ENCODE data around the gene KRT7.

KRT7 gene

DNA sequence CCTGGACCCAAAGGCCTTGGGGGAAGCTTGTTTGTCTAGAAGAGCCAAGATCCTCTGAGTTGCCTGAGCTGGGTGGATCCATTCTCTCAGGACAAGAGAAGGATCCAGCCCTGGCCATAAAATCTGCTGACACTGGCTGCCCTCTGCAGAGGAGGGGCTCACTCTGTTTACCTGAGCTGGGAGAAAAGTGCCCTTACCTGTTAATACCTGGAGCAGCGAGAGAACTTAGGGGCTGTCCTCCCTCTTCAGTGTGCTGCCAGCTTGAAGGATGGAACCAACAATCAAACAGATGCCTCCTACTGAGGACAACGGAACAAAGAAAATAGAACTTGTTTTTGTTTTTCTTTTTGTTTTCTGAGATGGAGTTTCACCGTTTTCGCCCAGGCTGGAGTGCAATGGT is 7.3 kb upstream of the KRT7 start:
- TF ChIP-seq POLR2AphosphoS5 (IDR thresholded peaks at IDR 0.05; ENCODE audit: low read depth, low read length) (no peak), SIN3A (IDR thresholded peaks at IDR 0.05; ENCODE audit: borderline replicate concordance, insufficient read depth, low read length) (no peak), TAF1 (IDR thresholded peaks at IDR 0.05; ENCODE audit: borderline replicate concordance, insufficient read depth, low read length) (no peak), FOXP2 (optimal IDR thresholded peaks at IDR 0.05; ENCODE audit: borderline replicate concordance, extremely low read depth, extremely low read length, insufficient read depth) (no peak)
- TF ChIP-seq, protein P1, sequence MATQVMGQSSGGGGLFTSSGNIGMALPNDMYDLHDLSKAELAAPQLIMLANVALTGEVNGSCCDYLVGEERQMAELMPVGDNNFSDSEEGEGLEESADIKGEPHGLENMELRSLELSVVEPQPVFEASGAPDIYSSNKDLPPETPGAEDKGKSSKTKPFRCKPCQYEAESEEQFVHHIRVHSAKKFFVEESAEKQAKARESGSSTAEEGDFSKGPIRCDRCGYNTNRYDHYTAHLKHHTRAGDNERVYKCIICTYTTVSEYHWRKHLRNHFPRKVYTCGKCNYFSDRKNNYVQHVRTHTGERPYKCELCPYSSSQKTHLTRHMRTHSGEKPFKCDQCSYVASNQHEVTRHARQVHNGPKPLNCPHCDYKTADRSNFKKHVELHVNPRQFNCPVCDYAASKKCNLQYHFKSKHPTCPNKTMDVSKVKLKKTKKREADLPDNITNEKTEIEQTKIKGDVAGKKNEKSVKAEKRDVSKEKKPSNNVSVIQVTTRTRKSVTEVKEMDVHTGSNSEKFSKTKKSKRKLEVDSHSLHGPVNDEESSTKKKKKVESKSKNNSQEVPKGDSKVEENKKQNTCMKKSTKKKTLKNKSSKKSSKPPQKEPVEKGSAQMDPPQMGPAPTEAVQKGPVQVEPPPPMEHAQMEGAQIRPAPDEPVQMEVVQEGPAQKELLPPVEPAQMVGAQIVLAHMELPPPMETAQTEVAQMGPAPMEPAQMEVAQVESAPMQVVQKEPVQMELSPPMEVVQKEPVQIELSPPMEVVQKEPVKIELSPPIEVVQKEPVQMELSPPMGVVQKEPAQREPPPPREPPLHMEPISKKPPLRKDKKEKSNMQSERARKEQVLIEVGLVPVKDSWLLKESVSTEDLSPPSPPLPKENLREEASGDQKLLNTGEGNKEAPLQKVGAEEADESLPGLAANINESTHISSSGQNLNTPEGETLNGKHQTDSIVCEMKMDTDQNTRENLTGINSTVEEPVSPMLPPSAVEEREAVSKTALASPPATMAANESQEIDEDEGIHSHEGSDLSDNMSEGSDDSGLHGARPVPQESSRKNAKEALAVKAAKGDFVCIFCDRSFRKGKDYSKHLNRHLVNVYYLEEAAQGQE (IDR thresholded peaks at IDR 0.05; ENCODE audit: insufficient read depth in 1 of 2, low read depth in 2 of 2, low read length in 2 of 2), result no peak

- TF ChIP-seq FOXP2 (optimal IDR thresholded peaks at IDR 0.05; ENCODE audit: borderline replicate concordance, extremely low read depth, extremely low read length, insufficient read depth) (no peak), TAF1 (IDR thresholded peaks at IDR 0.05; ENCODE audit: borderline replicate concordance, insufficient read depth, low read length) (no peak), POLR2AphosphoS5 (IDR thresholded peaks at IDR 0.05; ENCODE audit: low read depth, low read length) (no peak), SIN3A (IDR thresholded peaks at IDR 0.05; ENCODE audit: borderline replicate concordance, insufficient read depth, low read length) (no peak)
- TF ChIP-seq, protein P1 (IDR thresholded peaks at IDR 0.05; ENCODE audit: insufficient read depth in 1 of 2, low read depth in 2 of 2, low read length in 2 of 2), result no peak
Measured at GRCh38 chr12:52226446-52226845, 6.6 kb upstream of the KRT7 start.

DNA sequence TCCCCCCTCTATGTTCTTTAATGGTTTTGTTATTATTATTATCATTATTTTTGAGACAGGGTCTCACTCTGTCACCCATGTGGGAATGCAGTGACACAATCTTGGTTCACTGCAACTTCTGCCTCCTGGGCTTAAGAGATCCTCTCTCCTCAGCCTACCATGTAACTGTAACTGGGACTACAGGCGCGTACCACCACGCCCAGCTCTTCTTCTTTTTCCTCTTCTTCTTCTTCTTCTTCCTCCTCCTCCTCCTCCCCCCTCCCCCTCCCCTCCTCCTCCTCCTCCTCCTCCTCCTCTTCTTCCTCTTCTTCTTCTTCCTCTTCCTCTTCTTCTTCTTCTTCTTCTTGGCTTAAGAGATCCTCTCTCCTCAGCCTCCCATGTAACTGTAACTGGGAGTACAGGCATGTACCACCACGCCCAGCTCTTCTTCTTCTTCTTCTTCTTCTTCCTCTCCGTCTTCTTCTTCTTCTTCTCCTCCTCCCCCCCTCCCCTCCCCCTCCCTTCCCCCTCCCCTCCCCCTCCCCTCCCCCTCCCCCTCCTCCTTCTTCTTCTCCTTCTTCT is 5.4 kb upstream of the KRT7 start:
- TF ChIP-seq, protein P1 (IDR thresholded peaks at IDR 0.05; ENCODE audit: insufficient read depth in 1 of 2, low read depth in 2 of 2, low read length in 2 of 2), result no peak
- TF ChIP-seq TAF1 (IDR thresholded peaks at IDR 0.05; ENCODE audit: borderline replicate concordance, insufficient read depth, low read length), result no peak
- no peak for TF ChIP-seq FOXP2 (optimal IDR thresholded peaks at IDR 0.05; ENCODE audit: borderline replicate concordance, extremely low read depth, extremely low read length, insufficient read depth)
- no peak for TF ChIP-seq POLR2AphosphoS5 (IDR thresholded peaks at IDR 0.05; ENCODE audit: low read depth, low read length)
- TF ChIP-seq SIN3A (IDR thresholded peaks at IDR 0.05; ENCODE audit: borderline replicate concordance, insufficient read depth, low read length), result no peak

DNA sequence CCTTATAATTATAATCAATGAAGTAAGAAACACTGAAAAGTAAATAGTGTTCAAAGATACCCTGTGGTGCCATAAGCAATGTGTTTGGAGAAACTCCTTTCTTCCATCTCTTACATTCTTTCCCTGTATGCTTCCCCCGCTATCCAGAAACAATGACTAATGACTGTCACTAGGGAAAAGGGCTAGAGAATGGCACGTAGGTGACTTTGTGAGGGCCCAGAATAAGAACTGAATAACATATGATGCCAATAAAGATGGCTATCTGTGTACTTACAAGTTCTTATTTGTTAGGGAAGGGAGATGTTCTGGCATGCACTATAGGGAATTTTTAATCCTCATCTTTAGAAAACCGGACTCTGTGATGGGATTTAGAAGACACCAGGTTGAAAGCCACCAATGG is 4.7 kb upstream of the KRT7 start:
- TF ChIP-seq TAF1 (IDR thresholded peaks at IDR 0.05; ENCODE audit: borderline replicate concordance, insufficient read depth, low read length) (no peak), SIN3A (IDR thresholded peaks at IDR 0.05; ENCODE audit: borderline replicate concordance, insufficient read depth, low read length) (no peak), POLR2AphosphoS5 (IDR thresholded peaks at IDR 0.05; ENCODE audit: low read depth, low read length) (no peak), FOXP2 (optimal IDR thresholded peaks at IDR 0.05; ENCODE audit: borderline replicate concordance, extremely low read depth, extremely low read length, insufficient read depth) (no peak)
- TF ChIP-seq, protein P1 (IDR thresholded peaks at IDR 0.05; ENCODE audit: insufficient read depth in 1 of 2, low read depth in 2 of 2, low read length in 2 of 2), result no peak
